PFSK-1 (cell line): ENCODE measurements around the gene ANKRD33B.

Experiments used
- FOXP2 ChIP-seq: optimal IDR thresholded peaks from 2 replicates; pipeline ENCODE3; 2011; ENCODE audit warnings: borderline replicate concordance, control low read depth, inconsistent platforms; ENCODE audit not compliant: insufficient read depth; ENCODE audit errors: extremely low read length, extremely low read depth
- POLR2AphosphoS5 ChIP-seq: IDR thresholded peaks from 2 replicates; pipeline ENCODE4 v1.6.1; 2012; ENCODE audit warnings: low read depth, mild to moderate bottlenecking, control low read depth, low read length, moderate library complexity
- REST ChIP-seq, 2 experiments: IDR thresholded peaks; 2 replicates each; pipeline versions ENCODE4 v1.6.1 to v1.8.0; 2011 to 2012; ENCODE audit warnings: low read depth in 2 of 2, low read length in 2 of 2, control low read depth in 1 of 2, inconsistent platforms in 1 of 2, mild to moderate bottlenecking in 1 of 2, moderate library complexity in 1 of 2; ENCODE audit not compliant: insufficient read depth in 1 of 2
- SIN3A ChIP-seq: IDR thresholded peaks from 2 replicates; pipeline ENCODE4 v1.6.1; 2012; ENCODE audit warnings: mild to moderate bottlenecking, low read length, moderate library complexity, borderline replicate concordance; ENCODE audit not compliant: insufficient read depth
- TAF1 ChIP-seq: IDR thresholded peaks from 2 replicates; pipeline ENCODE4 v1.6.1; 2012; ENCODE audit warnings: low read length, control low read depth, borderline replicate concordance; ENCODE audit not compliant: insufficient read depth

The ANKRD33B gene

GRCh38 chr5:10604975-10605374 lies 41.1 kb downstream of the ANKRD33B start:
- TF ChIP-seq FOXP2 (no peak), REST (IDR thresholded peaks at IDR 0.05; ENCODE audit: insufficient read depth in 1 of 2, low read depth in 2 of 2, low read length in 2 of 2) (no peak), SIN3A (no peak), TAF1 (no peak), POLR2AphosphoS5 (no peak)

- TF ChIP-seq POLR2AphosphoS5 (peak; percentile 43; the same call in 1 of the 2 replicates), REST (IDR thresholded peaks at IDR 0.05; ENCODE audit: insufficient read depth in 1 of 2, low read depth in 2 of 2, low read length in 2 of 2) (no peak), TAF1 (no peak), FOXP2 (peak; percentile 70), SIN3A (no peak)
Observed at GRCh38 chr5:10607023-10607665, 43.3 kb downstream of the ANKRD33B start.

- TF ChIP-seq FOXP2 (no peak), POLR2AphosphoS5 (no peak), SIN3A (no peak), REST (IDR thresholded peaks at IDR 0.05; ENCODE audit: insufficient read depth in 1 of 2, low read depth in 2 of 2, low read length in 2 of 2) (no peak), TAF1 (no peak)
Observed at GRCh38 chr5:10607666-10608073, 43.8 kb downstream of the ANKRD33B start.

- TF ChIP-seq REST (IDR thresholded peaks at IDR 0.05; ENCODE audit: insufficient read depth in 1 of 2, low read depth in 2 of 2, low read length in 2 of 2) (no peak), TAF1 (no peak), FOXP2 (no peak), POLR2AphosphoS5 (no peak), SIN3A (no peak)
Observed at GRCh38 chr5:10610058-10610457, 46.2 kb downstream of the ANKRD33B start.
